Stimulated activated CD4-positive, alpha-beta T cell treated with anti-CD3 and anti-CD28 coated beads, TNF-alpha, amount 100 ng/mL, for 48 hours (primary cell): ENCODE measurements around the gene MAP3K5.
"Not testable (repeated sequence)": the region's sequence is repeated elsewhere in the genome, so short reads cannot be mapped to it uniquely, and the experiment has no call there.

Experiments used
- DNase-seq, 3 donors: peaks; one replicate each; pipeline ENCODE4 v3.0.0-alpha.2; 2020; ENCODE audit warnings: low read depth in 3 of 3

MAP3K5 gene

DNA sequence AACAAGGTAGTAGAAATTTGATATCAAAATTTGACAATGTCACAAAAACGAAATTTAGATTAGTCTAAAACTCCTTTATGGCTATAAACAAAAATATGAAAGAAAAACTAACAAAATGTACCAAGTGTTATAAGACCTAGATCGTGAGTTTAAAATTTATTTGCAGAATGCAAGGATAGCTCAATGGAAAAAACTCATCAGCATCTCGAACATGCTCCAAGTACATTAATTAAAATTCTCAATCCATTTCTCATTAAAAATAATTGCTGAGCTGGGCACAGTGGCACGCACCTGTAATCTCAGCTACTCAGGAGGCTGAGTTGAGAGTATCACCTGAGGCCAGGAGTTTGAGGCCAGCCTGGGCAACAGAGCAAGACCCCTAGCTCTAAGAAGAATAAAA lies 70.8 kb downstream of the MAP3K5 start:
- no peak for DNase-seq

DNA sequence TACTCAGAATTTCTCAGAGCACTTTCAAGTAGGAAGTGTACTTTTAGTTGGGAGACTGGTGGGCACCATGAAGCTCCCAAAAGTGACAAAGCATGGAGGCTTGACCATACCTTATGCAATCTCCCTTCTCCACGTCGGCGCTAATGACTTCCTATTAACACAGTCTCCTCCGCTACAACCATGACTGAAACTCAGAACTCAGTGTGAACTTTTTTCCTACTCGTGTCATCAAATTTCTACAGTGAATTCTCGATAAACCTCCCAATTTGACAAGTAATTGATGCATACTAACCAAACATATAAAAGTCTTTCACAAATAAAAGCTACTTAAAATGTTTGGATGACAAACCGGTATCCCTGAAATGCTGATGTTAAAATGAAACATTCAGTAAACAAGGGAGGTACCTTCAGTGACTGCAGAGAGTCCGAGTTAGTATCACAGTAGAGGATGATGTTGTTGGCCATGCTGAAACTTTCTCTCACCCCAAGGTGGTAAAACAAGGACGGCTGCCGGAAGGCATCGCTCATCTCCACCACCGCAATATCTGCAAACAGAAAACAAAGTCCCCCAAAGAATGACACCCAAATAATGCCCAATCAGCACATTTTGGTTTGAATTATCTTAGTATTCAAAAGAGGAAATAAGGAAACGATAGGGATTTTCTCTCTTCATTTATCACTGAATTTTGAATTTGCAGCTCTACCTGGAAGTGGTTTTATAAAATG lies 72.1 kb downstream of the MAP3K5 start:
- DNase-seq, result no peak

DNA sequence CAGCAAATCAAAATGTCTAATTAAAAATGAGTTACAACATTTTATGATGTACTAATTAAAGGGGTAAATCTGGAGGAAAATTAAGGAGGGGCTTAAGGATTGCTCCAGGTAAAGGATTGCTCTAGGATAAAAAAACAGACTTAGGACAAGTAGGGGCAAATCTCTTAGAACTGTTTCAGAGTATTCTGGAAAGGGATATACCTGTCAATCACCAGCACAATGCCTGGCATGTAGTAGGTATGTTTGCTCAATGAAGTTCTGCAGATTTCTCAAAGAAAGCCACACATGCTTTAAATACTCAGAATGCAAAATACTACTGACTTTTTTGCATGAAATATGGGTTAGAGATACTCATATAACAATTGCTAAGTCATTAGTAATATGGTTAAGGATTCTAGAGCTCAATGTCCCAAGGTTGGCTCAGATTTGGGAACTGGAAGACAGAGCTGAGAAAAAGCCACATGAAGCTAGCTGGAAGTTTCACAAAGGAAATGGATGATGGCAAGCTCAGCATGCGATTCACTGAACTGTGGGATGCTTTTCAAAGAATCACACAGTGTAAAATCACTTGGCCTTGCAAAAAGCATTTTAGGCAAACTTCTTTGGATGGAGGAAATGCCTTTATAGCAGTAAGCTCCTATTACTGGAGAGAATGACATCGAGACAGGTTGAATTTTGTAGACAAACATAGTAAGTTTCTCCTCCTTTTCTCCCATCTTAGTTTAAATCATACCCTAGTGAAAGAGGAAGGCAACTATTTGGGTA lies 72.8 kb downstream of the MAP3K5 start:
- no peak for DNase-seq

DNA sequence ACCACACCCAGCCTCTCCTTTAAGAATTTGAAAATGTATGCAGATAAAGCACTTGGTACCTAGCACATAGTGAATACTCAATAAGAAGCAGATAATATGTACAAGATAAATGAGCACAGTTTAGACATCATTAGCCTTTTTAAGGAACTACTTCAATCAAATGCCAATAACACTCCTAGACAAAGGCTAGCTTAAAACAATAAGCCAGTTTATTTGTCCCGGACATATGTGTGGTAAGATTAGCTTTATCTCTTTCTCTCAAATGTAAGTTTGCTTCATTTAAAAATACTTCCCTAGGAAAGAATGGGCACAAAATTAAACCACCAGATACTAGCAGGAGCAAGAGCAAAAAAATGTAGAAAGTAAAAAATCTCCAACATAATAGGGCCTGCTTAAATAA lies 73.8 kb downstream of the MAP3K5 start:
- DNase-seq, result no peak

DNA sequence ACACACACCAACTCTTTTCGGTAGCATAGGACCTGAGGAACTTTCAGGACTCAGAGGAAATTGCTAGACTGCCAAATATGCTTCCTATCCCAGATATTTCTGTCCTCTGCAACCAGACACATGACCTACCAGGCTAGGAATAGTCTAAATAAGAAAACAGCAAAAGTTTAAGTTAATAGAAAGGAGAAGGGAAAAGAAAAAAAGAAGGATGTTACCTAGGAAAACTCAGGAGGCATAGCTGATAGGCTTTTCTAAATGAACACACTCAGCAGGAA lies 74.6 kb downstream of the MAP3K5 start:
- no peak for DNase-seq

DNA sequence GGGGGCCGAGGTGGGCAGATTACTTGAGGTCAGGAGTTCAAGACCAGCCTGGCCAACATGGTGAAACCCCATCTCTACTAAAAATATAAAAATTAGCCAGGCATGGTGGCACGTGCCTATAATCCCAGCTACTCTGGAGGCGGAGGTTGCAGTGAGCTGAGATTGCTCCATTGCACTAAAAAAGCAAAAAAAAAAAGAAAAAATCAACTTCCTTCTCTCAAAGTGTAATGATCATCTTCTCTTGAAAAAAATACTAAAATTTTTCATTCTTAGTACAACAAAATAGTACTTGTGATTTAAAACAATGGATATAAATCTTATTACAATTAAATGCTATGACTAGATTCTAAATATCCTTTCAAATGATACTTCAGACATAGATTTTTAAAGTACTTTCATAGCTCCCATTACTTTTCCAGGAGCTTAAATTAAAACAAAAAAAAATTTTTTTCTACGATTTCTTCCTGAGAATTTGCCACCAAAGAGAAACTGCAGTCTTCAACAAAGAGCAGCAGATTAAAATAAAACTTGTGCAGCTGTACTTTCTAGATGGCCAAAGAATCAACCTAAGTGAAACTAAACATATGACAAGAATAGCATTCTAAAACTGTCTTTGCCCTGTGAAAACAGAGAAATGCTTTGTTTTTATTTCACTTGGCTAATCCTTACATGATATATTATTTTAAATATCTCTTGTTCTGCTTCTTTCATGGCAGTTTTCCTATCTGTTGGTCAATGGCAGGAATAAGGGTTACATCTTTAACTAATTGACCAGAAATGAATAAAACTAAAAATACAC lies 75.2 kb downstream of the MAP3K5 start:
- DNase-seq, result no peak

DNA sequence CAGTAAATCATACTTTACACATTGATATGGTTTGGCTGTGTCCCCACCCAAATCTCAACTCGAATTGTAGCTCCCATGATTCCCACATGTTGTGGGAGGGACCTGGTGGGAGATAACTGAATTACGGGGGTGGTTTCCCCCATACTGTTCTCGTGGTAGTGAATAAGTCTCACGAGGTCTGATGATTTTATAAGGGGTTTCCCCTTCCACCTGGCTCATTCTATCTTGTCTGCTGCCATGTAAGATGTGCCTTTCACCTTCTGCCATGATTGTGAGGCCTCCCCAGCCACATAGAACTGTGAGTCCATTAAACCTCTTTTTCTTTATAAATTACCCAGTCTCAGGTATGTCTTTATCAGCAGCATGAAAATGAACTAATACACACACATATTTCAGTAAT lies 79.6 kb downstream of the MAP3K5 start:
- not testable (repeated sequence) for DNase-seq

DNA sequence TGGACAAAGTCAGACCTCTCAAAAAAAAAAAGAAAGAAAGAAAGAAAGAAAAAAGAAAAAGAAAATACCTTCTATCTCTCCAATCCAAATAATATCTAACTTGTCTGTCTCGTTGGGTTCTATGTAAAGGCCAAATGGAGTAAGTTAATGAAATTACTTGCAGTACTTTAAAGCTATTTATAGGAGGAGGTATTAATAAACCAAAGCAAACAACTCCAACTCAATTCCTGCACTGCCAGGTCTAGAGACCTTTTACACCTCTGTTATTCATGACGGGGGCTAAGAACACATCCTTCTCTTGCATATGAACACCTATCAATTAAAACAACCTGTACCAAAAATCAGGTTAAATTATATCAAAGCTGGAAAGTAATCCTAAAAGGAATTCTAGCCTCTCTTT lies 80.6 kb downstream of the MAP3K5 start:
- DNase-seq, result no peak

GRCh38 chr6:136710877-136711552 lies 81.3 kb downstream of the MAP3K5 start:
- no peak for DNase-seq

- no peak for DNase-seq
Measured at GRCh38 chr6:136709429-136709828, 82.8 kb downstream of the MAP3K5 start.

GRCh38 chr6:136706430-136706829 lies 85.8 kb downstream of the MAP3K5 start:
- DNase-seq, result no peak

DNA sequence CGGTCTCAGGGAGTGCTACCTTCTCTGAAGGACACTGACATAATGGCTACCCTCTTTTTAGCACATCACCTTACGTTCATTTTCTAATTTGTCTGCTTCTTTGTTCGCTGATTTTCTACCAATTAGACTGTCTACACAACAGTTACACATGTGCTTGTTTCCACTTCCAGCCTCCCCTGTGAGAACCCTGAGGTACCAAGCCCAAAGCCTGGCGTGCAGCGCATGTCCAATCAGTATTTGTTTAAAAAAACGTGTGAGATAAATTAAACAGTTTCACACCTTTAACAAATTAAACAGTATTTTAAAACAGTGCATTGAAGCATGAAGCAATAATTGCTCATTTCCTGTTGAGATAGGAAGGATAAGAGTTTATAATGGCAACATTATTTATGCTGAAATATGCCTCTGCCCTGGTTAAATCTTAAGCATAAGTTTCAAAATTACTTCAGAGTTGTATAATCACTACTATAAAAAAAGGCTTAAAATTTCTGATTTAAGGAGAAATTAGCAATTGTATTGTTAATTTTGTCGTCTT lies 88.9 kb downstream of the MAP3K5 start:
- no peak for DNase-seq

DNA sequence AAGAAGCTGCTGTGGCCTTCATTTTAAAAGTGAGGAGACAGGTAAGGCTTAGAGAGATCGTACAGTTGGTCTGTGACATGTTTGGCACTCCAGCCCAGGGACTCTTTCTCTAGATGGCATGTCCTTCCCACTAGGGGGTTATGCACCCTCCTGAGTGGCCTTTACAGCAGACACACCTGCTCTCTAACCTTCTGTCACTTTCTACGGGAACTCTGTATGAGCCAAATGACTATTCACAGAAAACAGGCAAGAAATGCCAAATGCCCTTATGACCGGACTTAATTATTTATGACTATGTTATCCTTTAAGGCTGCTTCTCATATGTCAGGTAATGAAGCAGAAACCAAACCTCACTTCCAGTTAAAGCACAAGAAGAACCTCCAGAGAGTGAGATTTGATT lies 91.2 kb downstream of the MAP3K5 start:
- DNase-seq, result no peak

DNA sequence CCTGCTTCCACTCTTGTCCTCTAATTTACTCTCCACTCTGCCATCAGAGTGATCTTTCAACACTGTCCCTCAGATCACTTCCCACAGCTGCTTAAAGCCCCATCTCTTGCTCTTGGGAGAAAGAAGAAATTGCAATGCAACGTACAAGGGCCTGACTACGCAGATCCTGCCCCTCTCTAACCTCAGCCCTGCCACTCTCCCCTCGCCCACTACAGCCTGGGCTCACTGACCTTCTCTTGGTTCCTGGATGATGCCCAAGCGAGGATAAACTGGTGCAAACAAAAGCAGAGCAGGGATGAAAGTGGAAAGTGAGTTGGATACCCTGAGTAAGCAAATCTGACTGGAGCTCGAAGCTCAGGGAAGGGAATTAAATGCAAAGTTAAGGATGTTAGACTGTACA lies 92.9 kb downstream of the MAP3K5 start:
- DNase-seq, result no peak

- DNase-seq, result no peak
Measured at GRCh38 chr6:136696783-136697364, 95.4 kb downstream of the MAP3K5 start.

DNA sequence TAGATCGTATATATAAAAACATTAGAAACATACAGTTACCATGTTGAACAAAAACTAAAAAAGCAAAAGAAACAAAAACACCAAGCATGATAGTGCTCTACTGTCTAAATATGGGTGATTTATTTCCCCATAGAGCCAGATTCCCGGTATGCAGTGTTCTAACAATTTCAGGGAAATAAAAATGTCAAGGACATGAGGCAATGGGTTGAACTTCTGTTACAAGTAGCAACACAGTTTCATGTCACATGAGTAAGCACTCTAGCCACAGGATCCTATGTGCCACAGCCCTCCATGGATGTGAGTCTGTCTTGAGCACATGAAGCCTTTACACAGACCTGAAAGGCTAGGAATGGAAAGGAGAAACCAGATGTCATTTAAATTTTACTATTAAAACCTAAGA lies 96.0 kb downstream of the MAP3K5 start:
- no peak for DNase-seq

- no peak for DNase-seq
Measured at GRCh38 chr6:136695412-136695811, 96.9 kb downstream of the MAP3K5 start.

- no peak for DNase-seq
Measured at GRCh38 chr6:136693090-136693489, 99.2 kb downstream of the MAP3K5 start.

DNA sequence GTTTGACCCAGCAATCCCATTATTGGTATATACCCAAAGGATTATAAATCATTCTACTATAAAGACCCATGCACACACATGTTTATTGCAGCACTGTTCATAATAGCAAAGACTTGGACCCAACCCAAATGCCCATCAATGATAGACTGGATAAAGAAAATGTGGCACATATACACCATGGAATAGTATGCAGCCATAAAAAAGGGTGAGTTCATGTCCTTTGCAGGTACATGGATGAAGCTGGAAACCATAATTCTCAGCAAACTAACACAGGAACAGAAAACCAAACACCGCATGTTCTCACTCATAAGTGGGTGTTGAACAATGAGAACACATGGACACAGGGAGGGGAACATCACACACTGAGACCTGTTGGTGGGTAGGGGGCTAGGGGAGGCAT lies 104.4 kb downstream of the MAP3K5 start:
- not testable (repeated sequence) for DNase-seq

GRCh38 chr6:136685540-136686108 lies 106.7 kb downstream of the MAP3K5 start:
- no peak for DNase-seq

- DNase-seq, result no peak
Measured at GRCh38 chr6:136684466-136684865, 107.8 kb downstream of the MAP3K5 start.
